ENCODE data around the gene BPNT1.
"Not testable (repeated sequence)": the region's sequence is repeated elsewhere in the genome, so short reads cannot be mapped to it uniquely, and the experiment has no call there.

BPNT1 gene

GRCh38 chr1:220099826-220100225 lies 10.2 kb upstream of the BPNT1 start:
- H3K27ac ChIP-seq (ENCODE audit: insufficient read depth in 1 of 2, low read depth in 1 of 2, low read length in 2 of 2, poor library complexity in 1 of 2, severe bottlenecking in 2 of 2) = no peak overlapping the region
- no peak overlapping the region for H3K4me3 ChIP-seq (ENCODE audit: control insufficient read depth in 1 of 7, extremely low read depth in 1 of 7, insufficient read depth in 4 of 7, low read depth in 2 of 7, low read length in 6 of 7)
- ChIA-PET CTCF (interaction anchor here (0.9 to 1.2 kb wide), 3 partner anchors 13 to 68 kb away, joined by 3 read pairs; no protein-coding TSS in a partner anchor), POLR2A (no interaction called here)
- no peaks in the 10 kb centered on the region for H3K27me3 ChIP-seq (replicated peaks in 2 of 5; ENCODE audit: control insufficient read depth in 4 of 5, insufficient read depth in 5 of 5, low read length in 4 of 5)
- DNase-seq = no peak
- peaks cover 16 to 56% (median 35%) of the 10 kb centered on the region in 4 experiments for H3K36me3 ChIP-seq (ENCODE audit: control insufficient read depth in 4 of 4, insufficient read depth in 4 of 4, low read length in 3 of 4)
- H3K9me3 ChIP-seq (ENCODE audit: control extremely low read depth in 1 of 5, control insufficient read depth in 4 of 5, insufficient read depth in 2 of 5, low read depth in 1 of 5, low read length in 4 of 5) = no peaks in the 10 kb centered on the region
- peaks cover 0 to 9% (median 5%) of the 10 kb centered on the region in 4 experiments for H3K4me1 ChIP-seq (ENCODE audit: control extremely low read depth in 1 of 4, control insufficient read depth in 4 of 4, insufficient read depth in 4 of 4, low read length in 3 of 4)

- H3K9me3 ChIP-seq (ENCODE audit: control extremely low read depth in 1 of 5, control insufficient read depth in 4 of 5, insufficient read depth in 2 of 5, low read depth in 1 of 5, low read length in 4 of 5) = no peaks in the 10 kb centered on the region
- CTCF ChIA-PET = interaction anchor here (0.8 to 1.7 kb wide), 4 partner anchors 10 to 19 kb away, joined by 3 to 6 read pairs (median 4); no protein-coding TSS in a partner anchor
- peaks cover 5 to 19% (median 14%) of the 10 kb centered on the region in 4 experiments for H3K4me1 ChIP-seq (ENCODE audit: control extremely low read depth in 1 of 4, control insufficient read depth in 4 of 4, insufficient read depth in 4 of 4, low read length in 3 of 4)
- 3% methylated on average over 53 of the region's 73 CpGs for WGBS (ENCODE audit: insufficient coverage)
- peaks cover 3 to 15% (median 7%) of the 10 kb centered on the region in 4 experiments for H3K36me3 ChIP-seq (ENCODE audit: control insufficient read depth in 4 of 4, insufficient read depth in 4 of 4, low read length in 3 of 4)
- H3K4me3 ChIP-seq (ENCODE audit: control insufficient read depth in 1 of 7, extremely low read depth in 1 of 7, insufficient read depth in 4 of 7, low read depth in 2 of 7, low read length in 6 of 7) = peak within 1 kb of the TSS; percentile 77 to 99 (median 94)
- POLR2A ChIA-PET = interaction anchor here (0.5 kb wide), 1 partner anchor 47 kb away, joined by 4 read pairs; no protein-coding TSS in a partner anchor
- peak within 1 kb of the TSS; percentile 54 to 83 for H3K27ac ChIP-seq (ENCODE audit: insufficient read depth in 1 of 2, low read depth in 1 of 2, low read length in 2 of 2, poor library complexity in 1 of 2, severe bottlenecking in 2 of 2)
- DNase-seq = peak; percentile 90 to 95 (median 95)
- H3K27me3 ChIP-seq (replicated peaks in 2 of 5; ENCODE audit: control insufficient read depth in 4 of 5, insufficient read depth in 5 of 5, low read length in 4 of 5) = no peaks in the 10 kb centered on the region
Measured at GRCh38 chr1:220094016-220094911, 4.7 kb upstream of the BPNT1 start, which contains the start of gene IARS2. Gene IARS2, plus strand, starts transcription at chr1:220094132. Its CDS starts 85 bp downstream, at chr1:220094217.

- Histone ChIP-seq H3K27ac (ENCODE audit: insufficient read depth in 1 of 2, low read depth in 1 of 2, low read length in 2 of 2, poor library complexity in 1 of 2, severe bottlenecking in 2 of 2) (no peak overlapping the region), H3K9me3 (ENCODE audit: control extremely low read depth in 1 of 5, control insufficient read depth in 4 of 5, insufficient read depth in 2 of 5, low read depth in 1 of 5, low read length in 4 of 5) (no peaks in the 10 kb centered on the region), H3K4me3 (ENCODE audit: control insufficient read depth in 1 of 7, extremely low read depth in 1 of 7, insufficient read depth in 4 of 7, low read depth in 2 of 7, low read length in 6 of 7) (peak overlapping the region in 1 of 7 experiments; percentile 52), H3K27me3 (replicated peaks in 2 of 5; ENCODE audit: control insufficient read depth in 4 of 5, insufficient read depth in 5 of 5, low read length in 4 of 5) (no peaks in the 10 kb centered on the region), H3K36me3 (ENCODE audit: control insufficient read depth in 4 of 4, insufficient read depth in 4 of 4, low read length in 3 of 4) (peaks cover 3 to 11% (median 7%) of the 10 kb centered on the region in 4 experiments), H3K4me1 (ENCODE audit: control extremely low read depth in 1 of 4, control insufficient read depth in 4 of 4, insufficient read depth in 4 of 4, low read length in 3 of 4) (peaks cover 8 to 23% (median 14%) of the 10 kb centered on the region in 4 experiments)
- WGBS (ENCODE audit: insufficient coverage) = 100% methylated on average over 1 of the region's 12 CpGs
- CTCF ChIA-PET = interaction anchor here (0.9 to 1.7 kb wide), 3 partner anchors 9 to 20 kb away, joined by 3 to 6 read pairs (median 4); no protein-coding TSS in a partner anchor
- POLR2A ChIA-PET = interaction anchor here (0.5 kb wide), 1 partner anchor 46 kb away, joined by 4 read pairs; no protein-coding TSS in a partner anchor
- DNase-seq = no peak
Measured at GRCh38 chr1:220093361-220094015, 3.9 kb upstream of the BPNT1 start.

GRCh38 chr1:220092694-220093093 lies 3.1 kb upstream of the BPNT1 start:
- no peaks in the 10 kb centered on the region for H3K27me3 ChIP-seq (replicated peaks in 2 of 5; ENCODE audit: control insufficient read depth in 4 of 5, insufficient read depth in 5 of 5, low read length in 4 of 5)
- ChIA-PET POLR2A (no interaction called here), CTCF (interaction anchor here (1.9 kb wide), 1 partner anchor 34 kb away, joined by 5 read pairs; no protein-coding TSS in a partner anchor)
- H3K27ac ChIP-seq (ENCODE audit: insufficient read depth in 1 of 2, low read depth in 1 of 2, low read length in 2 of 2, poor library complexity in 1 of 2, severe bottlenecking in 2 of 2) = no peak overlapping the region
- DNase-seq = no peak
- H3K4me1 ChIP-seq (ENCODE audit: control extremely low read depth in 1 of 4, control insufficient read depth in 4 of 4, insufficient read depth in 4 of 4, low read length in 3 of 4) = peaks cover 8 to 24% (median 14%) of the 10 kb centered on the region in 4 experiments
- no CpG with 5 or more reads among the region's 1 CpG for WGBS (ENCODE audit: insufficient coverage)
- peaks cover 0 to 5% (median 2%) of the 10 kb centered on the region in 4 experiments for H3K36me3 ChIP-seq (ENCODE audit: control insufficient read depth in 4 of 4, insufficient read depth in 4 of 4, low read length in 3 of 4)
- no peak overlapping the region for H3K4me3 ChIP-seq (ENCODE audit: control insufficient read depth in 1 of 7, extremely low read depth in 1 of 7, insufficient read depth in 4 of 7, low read depth in 2 of 7, low read length in 6 of 7)
- H3K9me3 ChIP-seq (ENCODE audit: control extremely low read depth in 1 of 5, control insufficient read depth in 4 of 5, insufficient read depth in 2 of 5, low read depth in 1 of 5, low read length in 4 of 5) = no peaks in the 10 kb centered on the region

- H3K36me3 ChIP-seq (ENCODE audit: control insufficient read depth in 4 of 4, insufficient read depth in 4 of 4, low read length in 3 of 4); CTCF ChIA-PET; POLR2A ChIA-PET; H3K27me3 ChIP-seq (replicated peaks in 2 of 5; ENCODE audit: control insufficient read depth in 4 of 5, insufficient read depth in 5 of 5, low read length in 4 of 5); H3K27ac ChIP-seq (ENCODE audit: insufficient read depth in 1 of 2, low read depth in 1 of 2, low read length in 2 of 2, poor library complexity in 1 of 2, severe bottlenecking in 2 of 2); H3K4me3 ChIP-seq (ENCODE audit: control insufficient read depth in 1 of 7, extremely low read depth in 1 of 7, insufficient read depth in 4 of 7, low read depth in 2 of 7, low read length in 6 of 7); H3K9me3 ChIP-seq (ENCODE audit: control extremely low read depth in 1 of 5, control insufficient read depth in 4 of 5, insufficient read depth in 2 of 5, low read depth in 1 of 5, low read length in 4 of 5): not testable (repeated sequence)
- over 99% methylated on average over 9 of the region's 15 CpGs for WGBS (ENCODE audit: insufficient coverage)
- H3K4me1 ChIP-seq (ENCODE audit: control extremely low read depth in 1 of 4, control insufficient read depth in 4 of 4, insufficient read depth in 4 of 4, low read length in 3 of 4) = peaks cover 0 to 11% (median 5%) of the 10 kb centered on the region in 4 experiments
- peak; percentile 26 to 35 (median 28) for DNase-seq
Measured at GRCh38 chr1:220086261-220086686, 3.3 kb downstream of the BPNT1 start.

- Histone ChIP-seq H3K27me3 (replicated peaks in 2 of 5; ENCODE audit: control insufficient read depth in 4 of 5, insufficient read depth in 5 of 5, low read length in 4 of 5) (no peaks in the 10 kb centered on the region), H3K4me1 (ENCODE audit: control extremely low read depth in 1 of 4, control insufficient read depth in 4 of 4, insufficient read depth in 4 of 4, low read length in 3 of 4) (peaks cover 0 to 6% (median 2%) of the 10 kb centered on the region in 4 experiments), H3K36me3 (ENCODE audit: control insufficient read depth in 4 of 4, insufficient read depth in 4 of 4, low read length in 3 of 4) (peaks cover 0 to 5% (median 1%) of the 10 kb centered on the region in 4 experiments), H3K9me3 (ENCODE audit: control extremely low read depth in 1 of 5, control insufficient read depth in 4 of 5, insufficient read depth in 2 of 5, low read depth in 1 of 5, low read length in 4 of 5) (no peaks in the 10 kb centered on the region), H3K4me3 (ENCODE audit: control insufficient read depth in 1 of 7, extremely low read depth in 1 of 7, insufficient read depth in 4 of 7, low read depth in 2 of 7, low read length in 6 of 7) (no peak overlapping the region), H3K27ac (ENCODE audit: insufficient read depth in 1 of 2, low read depth in 1 of 2, low read length in 2 of 2, poor library complexity in 1 of 2, severe bottlenecking in 2 of 2) (no peak overlapping the region)
- no CpG with 5 or more reads among the region's 1 CpG for WGBS (ENCODE audit: insufficient coverage)
- POLR2A ChIA-PET = no interaction called here
- DNase-seq = no peak
- CTCF ChIA-PET = interaction anchor here (0.6 to 1.1 kb wide), 3 partner anchors 9 to 1858 kb away, joined by 3 to 4 read pairs (median 3); partner anchors contain the start of gene IARS2
Measured at GRCh38 chr1:220084460-220084859, 5.1 kb downstream of the BPNT1 start.
